ENCODE measurements around the gene PCGF2.
"Not testable (repeated sequence)": the region's sequence is repeated elsewhere in the genome, so short reads cannot be mapped to it uniquely, and the experiment has no call there.

PCGF2 gene

GRCh38 chr17:38733982-38734973 lies 13.9 kb downstream of the PCGF2 start:
- peak; percentile 43 for DNase-seq

DNA sequence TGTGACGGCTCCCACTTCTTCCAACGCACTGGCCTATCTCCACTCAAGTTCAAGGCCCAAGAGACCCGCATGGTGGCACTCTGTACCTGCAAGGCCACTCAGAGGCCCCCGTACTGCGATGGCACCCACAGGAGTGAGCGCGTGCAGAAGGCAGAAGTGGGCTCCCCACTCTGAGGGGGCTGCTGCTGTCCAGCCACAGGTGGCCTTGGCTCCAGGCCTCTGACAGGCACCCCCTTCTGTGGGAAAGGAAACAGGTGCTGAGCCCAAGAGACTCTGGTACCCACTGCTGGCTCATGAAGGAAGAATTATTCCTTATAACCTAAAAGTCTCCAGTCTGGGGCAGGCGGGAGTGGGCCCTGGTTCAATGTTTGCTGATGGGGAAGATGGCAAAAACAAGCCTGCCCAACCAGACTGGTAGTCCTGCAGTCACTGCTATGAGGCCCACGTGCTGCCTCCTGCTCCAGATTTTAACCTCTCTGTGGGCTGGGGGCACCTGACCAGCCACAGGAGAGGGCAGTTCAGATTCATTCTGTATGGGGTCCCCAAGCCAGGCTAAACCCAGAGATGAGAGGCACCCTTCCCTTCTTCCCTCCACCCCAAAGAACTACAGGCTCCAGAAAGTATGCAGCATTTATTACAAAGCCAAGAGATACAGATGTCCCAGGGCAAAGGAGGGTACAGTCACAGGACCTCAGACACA lies 14.7 kb downstream of the PCGF2 start:
- DNase-seq, result no peak

DNA sequence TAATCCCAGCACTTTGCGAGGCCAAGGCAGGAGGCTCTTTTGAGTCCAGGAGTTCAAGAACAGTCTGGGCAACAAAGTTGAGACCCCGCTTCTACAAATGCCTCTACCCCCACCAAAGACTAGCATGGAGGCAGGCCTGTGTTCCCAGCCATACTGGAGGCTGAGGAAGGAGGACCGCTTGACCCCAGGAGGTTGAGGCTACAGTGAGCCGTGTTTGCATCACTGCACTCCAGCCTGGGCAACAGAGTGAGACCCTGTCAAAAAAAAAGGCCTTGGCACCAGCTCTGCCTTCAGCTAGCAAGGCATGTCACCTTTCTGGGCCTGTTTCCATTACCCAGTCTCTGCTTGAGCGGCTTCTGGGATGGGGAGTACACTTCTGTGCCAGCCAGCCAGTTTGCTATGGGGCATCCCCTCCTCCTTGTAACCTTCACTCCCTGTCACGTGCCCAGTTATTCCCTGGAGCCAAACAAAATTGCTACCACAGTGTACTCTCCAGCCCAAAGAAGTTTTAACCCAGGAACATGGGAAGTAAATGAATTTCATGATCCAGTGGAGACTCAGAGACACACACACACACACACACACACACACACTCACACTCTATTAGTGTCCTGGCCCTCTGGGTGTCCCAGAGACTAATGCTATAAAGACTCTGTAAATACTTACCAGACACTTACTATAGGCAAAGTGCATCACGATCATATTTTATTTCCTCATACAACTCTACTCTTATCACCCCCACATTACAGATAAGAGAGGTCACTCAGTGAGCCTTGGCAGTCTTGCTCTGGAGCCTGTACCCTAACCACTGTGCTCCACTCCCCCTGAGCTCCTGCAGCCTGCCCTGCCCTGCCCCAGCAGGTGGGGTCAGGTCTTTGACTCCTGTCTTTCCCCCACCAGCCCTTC lies 15.5 kb downstream of the PCGF2 start:
- no peak for DNase-seq

DNA sequence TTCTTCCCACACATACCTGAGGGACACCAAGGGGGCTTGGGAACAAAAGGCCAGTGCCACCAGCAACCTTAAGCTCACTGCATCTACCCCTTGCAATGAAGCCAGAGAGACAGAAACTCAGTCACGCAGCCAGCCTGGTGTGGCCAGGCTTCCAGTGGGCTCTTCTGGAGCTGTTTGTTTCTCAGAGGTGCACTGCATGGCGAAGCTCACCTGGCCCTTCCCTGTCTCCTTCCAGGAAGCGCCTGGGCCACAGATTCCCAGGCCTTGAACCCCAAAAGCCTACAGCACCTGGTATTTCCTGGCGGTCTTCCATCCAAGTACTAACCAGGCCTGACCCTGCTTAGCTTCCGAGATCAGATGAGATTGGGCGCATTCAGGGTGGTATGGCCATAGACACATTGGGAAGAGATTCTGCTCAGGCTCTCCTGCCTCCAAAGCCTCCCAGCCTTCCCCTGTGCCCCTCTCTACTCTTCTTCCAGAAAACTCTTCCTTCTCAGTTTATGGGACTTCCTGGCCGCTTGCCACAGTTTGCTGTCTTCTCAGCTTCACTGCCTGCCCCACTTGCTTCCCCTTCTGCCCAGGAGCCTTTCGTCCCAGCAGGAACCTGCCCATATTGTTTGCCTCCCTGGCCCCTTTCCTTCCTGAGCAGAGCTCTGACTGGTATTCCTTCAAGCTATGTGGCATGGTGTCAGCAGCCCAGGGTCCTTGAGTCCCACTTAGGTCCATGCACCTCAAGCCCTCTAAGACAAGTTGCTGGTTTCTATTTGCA lies 16.4 kb downstream of the PCGF2 start:
- DNase-seq, result no peak

DNA sequence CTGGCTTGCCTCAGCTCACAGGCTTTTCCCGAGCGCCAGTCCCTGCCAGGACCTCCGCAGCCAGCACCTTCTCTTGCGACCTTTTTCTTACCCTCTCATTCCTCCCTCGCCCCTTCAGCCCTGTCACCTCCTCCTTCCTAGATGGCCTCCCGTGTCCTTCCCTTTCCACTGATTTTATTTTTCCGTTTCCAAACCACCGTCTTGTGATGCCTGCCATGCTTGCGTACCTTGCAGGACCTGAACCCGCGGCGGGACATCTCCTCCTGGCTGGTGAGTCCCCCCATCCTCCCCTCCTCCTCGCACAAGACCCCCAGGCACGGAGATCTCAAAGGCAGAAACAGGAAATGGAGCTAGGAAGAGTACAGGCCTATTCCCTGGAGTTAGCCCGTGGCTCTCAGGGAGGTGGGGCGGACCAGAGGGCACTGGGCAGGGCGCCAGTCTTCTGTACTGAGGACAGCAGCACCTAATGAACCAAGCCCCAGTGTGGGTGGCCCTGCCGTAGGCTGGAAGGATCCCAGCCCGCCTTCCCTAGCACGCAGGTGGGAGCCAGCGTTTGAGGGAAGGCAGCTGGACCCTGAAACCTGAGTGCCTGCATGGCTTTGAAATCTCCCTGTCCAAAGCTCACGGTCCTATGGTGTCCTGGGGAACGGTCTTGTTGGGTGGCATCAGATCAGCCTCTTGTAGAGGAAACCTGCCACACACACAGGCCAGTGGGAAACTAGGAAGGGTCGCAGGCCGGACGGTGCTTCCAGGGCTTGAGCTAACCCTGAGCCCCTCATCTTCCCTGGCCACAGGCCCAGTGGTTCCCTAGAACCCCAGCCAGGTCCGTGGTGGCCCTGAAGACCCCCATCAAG lies 17.4 kb downstream of the PCGF2 start:
- peak; percentile 37 for DNase-seq

DNA sequence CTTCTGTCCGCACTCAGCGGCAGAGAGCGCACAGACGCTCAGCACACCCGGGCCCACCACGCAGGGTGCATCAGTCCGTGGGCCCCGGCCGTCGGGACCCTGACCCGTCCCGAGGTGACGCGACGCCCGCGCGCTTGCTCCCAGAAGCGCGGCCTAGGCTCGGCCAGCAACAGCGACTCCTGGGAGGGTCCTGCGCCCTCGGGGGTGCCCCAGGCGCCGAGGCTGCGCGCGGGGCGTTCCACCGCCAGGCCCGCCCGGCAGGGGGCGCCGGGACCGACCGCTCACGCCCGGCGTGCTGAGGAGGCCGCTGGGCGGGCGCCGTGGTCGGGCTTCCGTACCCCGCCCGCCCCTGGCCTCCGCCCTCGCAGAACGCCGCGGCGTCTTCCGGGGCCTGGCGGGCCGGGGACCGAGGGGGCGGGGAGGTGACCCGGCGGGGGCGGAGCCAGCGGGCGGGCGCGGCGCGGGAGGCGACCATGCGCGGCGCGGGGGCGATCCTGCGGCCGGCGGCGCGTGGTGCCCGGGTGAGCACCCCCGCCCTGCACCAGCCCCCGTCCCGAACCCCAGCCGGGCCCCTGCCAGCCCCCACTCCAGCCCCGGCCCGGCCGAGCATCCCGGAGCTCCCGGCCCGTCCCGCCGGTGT lies 18.1 kb downstream of the PCGF2 start, which contains the start of gene CISD3:
CISD3 (plus strand) TSS at position 456 of the 640 bp plus-strand sequence; CDS start at position 474, 18 bp downstream.
- DNase-seq, result peak; percentile 93

GRCh38 chr17:38729368-38729885 lies 18.7 kb downstream of the PCGF2 start:
- no peak for DNase-seq

DNA sequence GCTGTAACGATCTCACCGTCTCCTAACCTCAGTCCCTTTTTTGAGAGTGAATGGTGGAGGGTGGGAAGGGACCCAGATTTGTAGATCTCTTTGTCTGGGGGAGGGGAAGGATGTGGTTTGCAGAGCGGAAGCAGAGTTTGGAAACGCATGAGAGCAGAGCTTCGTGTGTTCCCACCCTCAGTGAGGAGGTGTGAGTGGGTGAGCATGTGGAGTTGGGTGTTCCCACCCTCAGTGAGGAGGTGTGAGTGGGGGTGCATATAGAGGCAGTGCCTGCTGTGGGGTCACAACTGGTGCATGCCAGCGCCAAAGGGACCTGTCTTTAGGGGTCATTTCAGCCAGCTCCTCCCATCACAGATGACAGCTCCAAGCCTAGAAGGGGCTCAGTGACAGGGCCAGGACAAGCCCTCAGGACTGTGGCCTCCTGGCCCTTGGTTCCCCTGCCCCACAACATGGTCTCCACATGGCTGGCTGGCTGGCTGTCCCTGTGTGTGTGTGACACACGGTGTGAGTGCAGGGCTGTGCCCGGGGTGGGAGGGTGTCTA lies 19.8 kb downstream of the PCGF2 start:
- peak; percentile 83 for DNase-seq

DNA sequence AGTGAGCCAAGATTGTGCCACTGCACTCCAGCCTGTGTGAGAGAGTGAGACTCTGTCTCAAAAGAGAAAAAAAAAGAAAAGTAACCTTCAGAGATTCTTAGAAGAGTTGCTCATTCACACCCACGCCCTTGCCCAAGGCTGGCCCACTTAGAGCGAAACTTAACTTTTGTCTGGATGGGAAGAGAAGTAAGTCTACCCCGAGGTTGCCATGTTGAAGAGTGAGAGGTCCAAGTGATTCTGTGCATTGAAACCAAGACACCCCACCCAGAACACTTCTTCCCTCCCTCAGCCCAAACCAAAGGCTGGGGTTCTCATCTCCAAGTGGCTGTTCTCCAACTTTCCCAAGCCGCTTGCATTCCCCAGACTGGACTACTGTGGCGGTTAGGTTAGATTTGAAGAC lies 20.4 kb downstream of the PCGF2 start:
- peak; percentile 87 for DNase-seq

GRCh38 chr17:38726145-38726544 lies 22.0 kb downstream of the PCGF2 start:
- DNase-seq, result not testable (repeated sequence)

DNA sequence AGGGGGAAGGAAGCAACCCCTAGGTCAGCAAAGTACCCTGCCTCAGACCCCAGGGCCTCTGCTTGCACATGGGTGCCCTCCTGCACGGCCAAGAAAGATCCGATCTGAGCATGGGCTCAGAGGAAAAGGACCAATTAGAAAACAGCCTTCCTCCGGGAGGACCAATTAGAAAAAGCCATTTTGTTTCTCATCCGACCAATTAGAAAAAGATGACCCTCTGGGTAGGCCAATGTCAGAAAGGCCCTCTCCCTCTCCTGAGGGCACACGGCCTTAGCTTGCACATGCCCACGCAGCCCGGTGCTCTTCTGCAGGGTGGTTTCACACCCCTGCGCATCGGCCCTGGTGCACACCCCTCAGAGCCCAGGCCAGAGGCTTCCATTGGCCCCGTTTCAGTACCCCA lies 23.1 kb downstream of the PCGF2 start:
- no peak for DNase-seq

DNA sequence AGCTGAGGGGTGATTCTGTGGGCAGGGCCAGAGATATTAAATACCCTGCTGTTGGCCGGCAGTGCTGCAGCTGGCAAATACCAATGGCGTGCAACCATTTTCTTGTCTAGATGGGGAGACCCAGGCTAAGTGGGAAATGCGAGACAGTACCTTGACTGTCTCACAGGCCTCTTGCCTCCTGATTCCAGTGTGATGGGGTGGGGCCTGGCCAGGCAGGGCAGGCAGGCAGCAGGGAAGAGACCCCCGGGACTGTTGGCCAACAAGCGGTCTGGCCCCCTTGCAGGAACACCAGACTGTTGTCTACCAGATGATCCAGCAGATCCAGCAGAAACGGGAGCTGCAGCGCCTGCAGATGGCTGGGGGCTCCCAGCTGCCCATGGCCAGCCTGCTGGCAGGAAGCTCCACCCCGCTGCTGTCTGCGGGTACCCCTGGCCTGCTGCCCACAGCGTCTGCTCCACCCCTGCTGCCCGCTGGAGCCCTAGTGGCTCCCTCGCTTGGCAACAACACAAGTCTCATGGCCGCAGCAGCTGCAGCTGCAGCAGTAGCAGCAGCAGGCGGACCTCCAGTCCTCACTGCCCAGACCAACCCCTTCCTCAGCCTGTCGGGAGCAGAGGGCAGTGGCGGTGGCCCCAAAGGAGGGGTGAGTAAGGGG lies 23.7 kb downstream of the PCGF2 start:
- no peak for DNase-seq

- DNase-seq, result no peak
These were observed 26.3 kb downstream of the PCGF2 start for GRCh38 chr17:38721802-38722201.

- no peak for DNase-seq
These were observed 27.2 kb downstream of the PCGF2 start for GRCh38 chr17:38720941-38721340.

DNA sequence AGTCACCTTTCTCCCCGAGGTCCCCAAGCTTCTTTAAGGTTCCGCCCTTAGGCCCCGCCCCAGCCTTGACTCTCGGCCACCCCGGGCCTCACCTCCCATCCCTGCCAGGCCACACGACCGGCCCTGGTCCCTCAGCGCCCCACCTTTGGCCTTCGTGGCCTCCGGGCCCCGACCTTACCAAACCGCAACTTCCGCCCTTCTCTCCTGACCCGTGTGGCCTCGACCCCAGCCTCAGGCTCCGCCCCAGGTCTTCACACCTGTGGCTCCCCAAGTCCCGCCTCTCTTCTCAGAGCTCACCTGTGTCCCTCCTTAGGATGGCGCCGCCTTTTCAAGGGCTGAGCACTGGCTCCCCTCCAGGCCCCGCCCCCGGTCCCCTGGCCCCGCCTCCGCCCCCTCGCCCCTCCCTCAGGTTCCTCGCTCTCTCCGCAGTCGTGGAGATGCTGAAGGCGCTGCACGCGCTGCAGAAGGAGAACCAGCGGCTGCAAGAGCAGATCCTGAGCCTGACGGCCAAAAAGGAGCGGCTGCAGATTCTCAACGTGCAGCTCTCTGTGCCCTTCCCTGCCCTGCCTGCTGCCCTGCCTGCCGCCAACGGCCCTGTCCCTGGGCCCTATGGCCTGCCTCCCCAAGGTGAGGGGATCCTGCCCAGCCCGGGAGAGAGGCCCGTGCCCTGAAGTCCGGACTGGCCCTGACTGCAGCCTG lies 28.0 kb downstream of the PCGF2 start:
- DNase-seq, result no peak

GRCh38 chr17:38719289-38719942 lies 28.7 kb downstream of the PCGF2 start:
- DNase-seq, result no peak

DNA sequence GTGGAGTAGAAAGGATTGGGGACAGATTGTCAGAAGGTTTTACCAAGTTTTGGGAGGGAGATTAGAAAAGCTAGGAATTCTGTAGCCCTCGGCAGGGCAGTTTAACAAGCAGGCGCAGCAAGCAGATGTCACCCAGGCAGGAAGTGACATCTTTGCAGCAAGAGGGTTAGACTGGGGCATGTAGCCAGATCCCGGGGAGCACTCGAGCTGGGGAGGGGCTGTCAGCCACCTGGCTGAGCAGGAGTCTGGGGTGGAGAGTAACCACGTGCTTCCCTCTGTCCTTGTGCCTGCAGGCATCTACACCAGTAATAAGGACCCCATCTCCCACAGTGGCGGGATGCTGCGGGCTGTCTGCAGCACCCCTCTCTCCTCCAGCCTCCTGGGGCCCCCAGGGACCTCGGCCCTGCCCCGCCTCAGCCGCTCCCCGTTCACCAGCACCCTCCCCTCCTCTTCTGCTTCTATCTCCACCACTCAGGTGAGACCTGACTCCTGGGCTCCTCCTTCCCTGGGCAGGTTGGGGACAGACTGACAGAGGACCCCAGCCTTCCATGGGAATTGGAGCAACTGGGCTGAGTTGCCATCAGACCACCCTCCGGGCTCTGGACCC lies 30.9 kb downstream of the PCGF2 start:
- no peak for DNase-seq

All from activated CD4-positive, alpha-beta T cell treated with anti-CD3 and anti-CD28 coated beads, Interleukin-2, Interleukin-6, amounts not matched to agents 100 ng/mL and 50 ng/mL, durations not matched to agents 16 hours and 8 hours (primary cell).